HepG2 (cell line): ENCODE measurements around the gene KCNF1. TPM values are rescaled to one million over a fixed set of nuclear protein-coding genes. Genes with fewer than 3 reads are reported as not detected.

Experiments used
- ZFP1 ChIP-seq: IDR thresholded peaks from 2 replicates; pipeline ENCODE4 v1.6.1; 2016
- ZNF407 ChIP-seq: sonication (generic); formaldehyde crosslinking; IDR thresholded peaks from one replicate; pipeline ENCODE4 v1.5.1; 2020; ENCODE audit warnings: mild to moderate bottlenecking, missing genetic modification reagents; ENCODE audit errors: not compliant biosample characterization
- polyA plus RNA-seq, 8 experiments: library from polyadenylated mRNA; depleted of rRNA in 3 of 8; stranded (reverse) in 7 of 8; unstranded in 1 of 8; fragments of >200 nt; fragmentation: Illumina TruSeq in 4 of 8; extraction: Trizol in 4 of 8; gene quantifications; 2 replicates each; pipeline versions ENCODE4 v1.2.1 to v1.2.3, GENCODE V29; 2011 to 2016; ENCODE audit warnings: low read depth in 4 of 8, missing spikeins in 1 of 8, mixed read lengths in 1 of 8; ENCODE audit not compliant: insufficient read depth in 1 of 8
- total RNA-seq, 5 experiments: library from RNA; depleted of rRNA; stranded (reverse); fragments of >200 nt; fragmentation: Illumina TruSeq; extraction: Trizol; gene quantifications; 2 replicates each; pipeline ENCODE4 v1.2.3, GENCODE V29; 2016; ENCODE audit warnings: low read depth in 1 of 5

The KCNF1 gene
- total and polyA plus RNA-seq, 2 of the 13 experiments (the other 11 are each of a cell fraction or from before 2014, with no cell fraction given): 0.09 to 0.12 TPM

GRCh38 chr2:10908195-10908594 is 3.5 kb upstream of the KCNF1 start (continued):
- TF ChIP-seq ZNF407 (CRISPR knock-in tag): no peak
- no peak for TF ChIP-seq ZFP1 (CRISPR knock-in tag)
